Amygdala (tissue), 56 donors: Measurements from ENCODE around the gene CAPSL.
"Not testable (repeated sequence)": the region's sequence is repeated elsewhere in the genome, so short reads cannot be mapped to it uniquely, and the experiment has no call there.

Experiments
- DNase-seq, 56 donors: peaks; one replicate each; lab custom pipeline; 2025; lab: John Stamatoyannopoulos, UW

Gene CAPSL

GRCh38 chr5:35938568-35939227 lies at the start of gene CAPSL:
Gene CAPSL (minus strand): TSS chr5:35938622. CDS start chr5:35921120, 17,502 bp downstream.
- peak in 30 of 56 donors; percentile 1 to 63 (median 11) for DNase-seq

DNA sequence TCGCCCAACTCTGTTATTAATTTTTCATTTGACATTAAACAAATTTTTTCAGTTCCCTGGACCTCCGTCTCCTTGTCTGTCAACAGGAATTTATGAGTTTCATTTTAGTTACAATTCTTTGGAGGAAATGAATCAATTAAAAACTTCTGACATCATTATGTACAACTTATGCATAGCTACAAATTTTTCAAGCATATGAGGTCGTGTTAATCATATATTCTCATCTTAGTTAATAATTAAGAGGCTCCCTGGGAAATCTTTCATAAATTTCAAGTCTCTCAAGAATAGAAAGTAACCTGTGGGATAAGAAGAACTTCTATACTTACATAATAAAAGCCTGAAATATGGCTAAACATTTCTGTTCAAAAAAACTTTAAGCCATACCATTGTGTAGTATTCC lies 49.4 kb upstream of the CAPSL start:
- DNase-seq: no peak

DNA sequence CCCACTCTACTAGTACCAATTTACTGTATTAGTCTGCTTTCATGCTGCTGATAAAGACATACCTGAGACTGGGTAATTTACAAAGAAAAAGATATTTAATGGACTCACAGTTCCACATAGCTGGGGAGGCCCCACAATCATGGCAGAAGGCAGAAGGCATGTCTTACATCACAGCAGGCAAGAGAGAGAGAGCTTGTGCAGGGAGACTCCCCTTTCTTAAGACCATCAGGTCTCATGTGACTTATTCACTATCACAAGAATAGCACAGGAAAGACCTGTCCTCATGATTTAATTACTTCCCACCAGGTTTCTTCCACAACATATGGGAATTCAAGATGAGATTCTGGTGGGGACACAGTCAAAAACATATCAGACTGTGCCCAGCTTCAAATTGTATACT lies 41.3 kb upstream of the CAPSL start:
- DNase-seq: no peak

DNA sequence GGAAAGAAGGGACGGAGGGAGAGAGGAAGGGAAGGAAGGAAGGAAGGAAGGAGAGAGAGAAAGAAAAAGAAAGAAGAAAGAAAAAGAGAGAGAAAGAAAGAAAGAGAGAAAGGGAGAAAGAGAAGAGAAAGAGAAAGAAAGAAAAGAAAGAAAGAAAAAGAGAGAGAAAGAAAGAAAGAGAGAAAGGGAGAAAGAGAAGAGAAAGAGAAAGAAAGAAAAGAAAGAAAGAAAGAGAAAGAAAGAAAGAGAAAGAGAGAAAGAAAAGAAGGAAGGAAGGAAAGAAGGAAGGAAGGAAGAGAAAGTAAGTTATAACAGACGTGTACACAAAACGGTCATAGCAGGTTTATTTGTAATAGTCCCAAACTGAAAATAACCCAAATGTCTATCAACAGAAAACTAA lies 38.4 kb upstream of the CAPSL start:
- DNase-seq: not testable (repeated sequence)

DNA sequence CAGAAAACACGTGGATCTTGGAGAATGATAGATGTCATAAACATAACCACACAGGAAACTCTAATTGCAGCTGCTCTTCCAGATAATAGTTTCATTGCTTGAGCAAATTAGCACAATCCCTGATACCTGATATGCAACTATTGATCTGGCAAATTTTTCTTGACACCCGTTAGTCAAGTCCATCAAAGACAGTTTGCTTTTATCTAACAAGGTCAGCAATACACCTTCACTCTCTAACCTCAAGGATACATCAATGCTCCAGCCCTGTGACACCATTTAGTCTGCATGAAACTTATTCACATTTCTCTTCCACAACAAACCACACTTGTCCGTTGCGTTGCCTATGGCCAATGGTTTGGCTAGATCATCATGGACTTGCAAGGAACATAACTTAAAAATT lies 36.1 kb upstream of the CAPSL start:
- no peak for DNase-seq

GRCh38 chr5:35971878-35972210 lies 33.4 kb upstream of the CAPSL start:
- no peak for DNase-seq

DNA sequence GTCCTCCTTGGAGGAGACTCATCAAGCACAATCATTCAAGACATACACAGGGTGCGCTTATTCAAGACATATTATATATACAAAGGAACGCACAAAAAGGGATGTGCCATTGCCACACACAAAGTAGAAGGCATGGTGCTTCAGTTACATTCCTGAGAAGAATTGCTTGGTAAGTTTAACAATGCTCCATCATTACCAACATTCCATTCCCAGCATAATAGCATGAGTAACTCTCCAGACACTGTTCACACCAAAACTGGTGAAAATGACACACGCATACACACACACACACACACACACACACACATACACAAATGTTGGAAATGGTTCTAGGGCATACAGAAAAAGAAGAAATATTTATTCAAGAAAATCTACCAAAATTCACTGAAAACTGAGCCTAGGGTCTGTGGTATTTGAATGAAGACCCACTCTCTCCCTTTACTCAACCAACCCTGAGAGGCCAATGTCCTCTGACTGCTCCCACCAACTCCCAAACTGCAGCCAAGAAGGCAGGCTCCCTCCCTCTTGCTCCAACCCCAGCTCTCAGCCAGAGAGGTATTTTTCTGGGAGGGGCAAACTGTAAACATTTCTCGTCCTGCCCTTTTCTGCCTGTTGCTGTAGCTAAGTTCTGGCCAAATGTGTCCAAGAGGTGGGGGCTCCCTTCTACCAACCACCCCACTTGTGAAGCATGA lies 32.9 kb upstream of the CAPSL start:
- no peak for DNase-seq

GRCh38 chr5:35963381-35963843 lies 25.0 kb upstream of the CAPSL start:
- DNase-seq: no peak

DNA sequence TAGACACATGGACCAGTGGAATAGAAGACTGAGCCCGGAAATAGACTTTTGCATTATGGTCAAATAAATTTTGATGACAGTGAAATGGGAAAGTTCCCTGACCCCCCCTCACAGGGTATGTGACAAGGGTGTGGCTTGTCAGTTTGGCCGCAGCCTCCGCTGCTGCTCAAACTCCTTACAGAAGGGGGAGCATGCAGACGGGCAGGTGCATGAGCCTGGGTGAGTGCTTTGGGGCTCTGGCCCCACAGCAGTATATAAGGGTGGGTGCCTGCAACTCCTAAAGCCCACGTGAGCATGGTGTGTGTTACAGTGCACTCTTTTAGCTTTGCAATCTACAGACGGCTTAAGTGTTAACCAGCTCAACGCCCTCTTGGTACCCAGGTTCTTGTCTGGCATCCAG lies 21.9 kb upstream of the CAPSL start:
- DNase-seq: no peak

DNA sequence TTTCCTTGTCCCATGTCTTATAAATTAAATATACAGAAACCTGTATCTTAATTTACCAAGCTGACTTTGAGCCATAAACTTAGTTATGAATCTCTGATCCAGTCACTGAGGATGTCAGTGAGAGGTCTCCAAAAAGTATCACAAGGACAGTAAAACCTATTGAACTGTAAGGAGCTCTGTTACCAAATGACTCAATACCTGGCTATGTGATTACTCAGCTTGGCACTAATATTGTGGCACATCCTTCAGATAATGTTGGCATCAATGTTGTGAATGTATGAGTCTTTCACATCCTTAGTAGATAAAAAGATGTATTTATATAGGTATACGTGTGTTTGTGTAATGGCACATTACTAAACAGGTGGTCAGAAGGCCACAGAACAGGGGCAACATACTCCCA lies 18.0 kb upstream of the CAPSL start:
- no peak for DNase-seq

- no peak for DNase-seq
Observed at GRCh38 chr5:35954175-35954574, 15.8 kb upstream of the CAPSL start.

- DNase-seq: no peak
Observed at GRCh38 chr5:35947085-35947484, 8.7 kb upstream of the CAPSL start.

DNA sequence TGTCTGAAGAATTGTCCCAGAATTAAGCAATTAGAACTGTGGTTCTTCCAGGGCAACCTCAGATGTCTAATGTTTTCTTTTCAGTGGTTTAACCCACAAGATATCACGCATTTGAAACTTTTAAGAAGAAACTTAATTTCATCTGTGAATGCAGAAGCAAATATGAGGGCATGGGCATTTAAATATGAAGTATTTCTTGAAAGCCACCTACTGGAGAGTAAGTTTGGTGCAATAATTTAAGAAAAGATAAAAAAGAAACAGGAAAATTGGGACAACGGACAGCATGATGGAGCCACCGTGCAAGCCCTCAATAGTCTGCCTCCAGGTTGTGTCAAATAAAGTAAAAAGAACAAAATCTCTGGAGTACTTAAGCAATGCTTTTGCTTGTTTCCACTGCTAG lies 1.2 kb upstream of the CAPSL start:
- DNase-seq: no peak

DNA sequence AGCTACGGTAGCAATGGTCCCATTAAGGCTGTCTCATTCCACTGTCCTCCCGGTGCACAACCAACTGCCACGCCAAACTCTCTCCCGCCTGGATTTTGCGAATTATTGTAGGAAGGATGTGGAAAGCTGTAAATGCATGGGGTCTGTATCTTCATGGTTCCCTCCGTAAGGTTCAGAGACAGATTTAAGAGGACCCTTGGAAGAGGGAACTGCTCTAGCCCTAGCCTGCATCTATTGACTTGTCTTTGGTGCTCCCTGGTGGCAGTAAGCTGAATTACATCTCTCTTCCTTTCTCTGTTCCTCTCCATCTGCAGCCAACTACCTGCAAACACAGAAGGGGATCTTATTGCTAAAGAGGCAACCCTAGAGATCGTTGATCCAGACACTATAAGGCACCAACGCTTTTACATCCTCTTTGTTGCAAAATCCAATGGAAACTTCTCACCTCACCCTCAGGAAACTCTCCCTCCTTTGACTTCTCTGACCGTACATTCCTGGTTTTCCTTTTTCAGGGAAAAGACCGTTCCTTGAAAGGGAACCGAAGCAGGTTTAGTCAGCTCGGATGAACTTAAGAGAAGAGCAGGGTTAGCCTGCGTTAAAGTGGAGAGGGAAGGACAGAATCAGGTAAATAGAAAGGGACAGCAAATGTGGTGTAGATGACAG lies 11.9 kb downstream of the CAPSL start:
- DNase-seq: peak in 39 of 56 donors; percentile 4 to 86 (median 31)

- peak in 51 of 56 donors; percentile 9 to 78 (median 39) for DNase-seq
Observed at GRCh38 chr5:35924950-35925722, 13.3 kb downstream of the CAPSL start.

- no peak for DNase-seq
Observed at GRCh38 chr5:35924122-35924949, 14.1 kb downstream of the CAPSL start.

GRCh38 chr5:35922468-35922867 lies 16.0 kb downstream of the CAPSL start:
- no peak for DNase-seq

DNA sequence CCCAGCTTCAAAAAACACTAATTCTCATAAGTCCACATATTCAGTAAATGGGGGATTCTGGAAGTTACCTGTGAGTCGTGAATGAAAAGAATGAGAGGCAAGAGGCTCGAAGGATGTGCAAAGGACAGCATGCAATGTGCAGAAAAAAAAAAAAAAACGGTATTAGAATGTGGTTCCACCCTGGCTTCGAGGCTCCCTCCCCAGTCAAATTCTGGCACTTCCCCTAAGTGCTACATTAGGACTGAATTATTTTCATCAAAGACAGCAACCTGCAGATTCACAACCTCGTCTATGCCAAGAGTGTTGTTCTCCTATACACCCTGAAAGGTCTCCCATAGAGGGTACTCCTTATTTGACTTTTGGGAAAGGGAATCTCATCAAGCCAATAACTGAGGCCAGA lies 16.5 kb downstream of the CAPSL start:
- no peak for DNase-seq

- DNase-seq: peak in 2 of 56 donors; percentile 2 to 5
Observed at GRCh38 chr5:35920890-35921289, 17.5 kb downstream of the CAPSL start.

- peak in 1 of 56 donors; percentile 3 for DNase-seq
Observed at GRCh38 chr5:35919191-35919590, 19.2 kb downstream of the CAPSL start.
